HL-60 (cell line): ENCODE measurements around the gene CLCA4.

ENCODE experiments used
- DNase-seq, 2 experiments: peaks; one replicate each; pipeline ENCODE4 v3.0.0-alpha.2; 2010 to 2020; ENCODE audit warnings: low read depth in 1 of 2, low spot score in 1 of 2
- H3K27ac ChIP-seq: fragments of 250-450 bp; sonication (Bioruptor Pico); replicated peaks from 2 replicates; pipeline ENCODE4 v1.5.1; 2020; ENCODE audit warnings: mild to moderate bottlenecking, moderate library complexity
- H3K27me3 ChIP-seq: fragments of 250-450 bp; sonication (Bioruptor Pico); 2 replicates; pipeline ENCODE4 v1.5.1; 2021; ENCODE audit warnings: mild to moderate bottlenecking, moderate library complexity; ENCODE audit not compliant: insufficient read depth, poor library complexity, severe bottlenecking
- H3K4me3 ChIP-seq: replicated peaks from 2 replicates; pipeline ENCODE4 v1.5.1; 2011; ENCODE audit warnings: mild to moderate bottlenecking, control low read depth, low read length; ENCODE audit not compliant: insufficient read depth
- GABPA ChIP-seq: IDR thresholded peaks from 2 replicates; pipeline ENCODE4 v1.6.1; 2012; ENCODE audit warnings: low read depth
- POLR2AphosphoS5 ChIP-seq: IDR thresholded peaks from 2 replicates; pipeline ENCODE4 v1.6.1; 2012; ENCODE audit warnings: low read depth
- SPI1 ChIP-seq: IDR thresholded peaks from 2 replicates; pipeline ENCODE4 v1.6.1; 2012; ENCODE audit warnings: low read depth, mild to moderate bottlenecking, borderline replicate concordance
- TF ChIP-seq, protein P1 (sequence below): IDR thresholded peaks from 2 replicates; pipeline ENCODE4 v1.6.1; 2012; ENCODE audit warnings: low read depth; ENCODE audit not compliant: insufficient replicate concordance
- TF ChIP-seq, protein P2 (sequence below): IDR thresholded peaks from one replicate; pipeline ENCODE4 v1.5.1; 2011; ENCODE audit warnings: low read length, control low read depth, inconsistent platforms; ENCODE audit not compliant: insufficient read depth

CLCA4 gene

GRCh38 chr1:86541859-86542258 lies 5.0 kb upstream of the CLCA4 start:
- H3K27me3 ChIP-seq: no peaks in the 10 kb centered on the region
- TF ChIP-seq, protein P1, sequence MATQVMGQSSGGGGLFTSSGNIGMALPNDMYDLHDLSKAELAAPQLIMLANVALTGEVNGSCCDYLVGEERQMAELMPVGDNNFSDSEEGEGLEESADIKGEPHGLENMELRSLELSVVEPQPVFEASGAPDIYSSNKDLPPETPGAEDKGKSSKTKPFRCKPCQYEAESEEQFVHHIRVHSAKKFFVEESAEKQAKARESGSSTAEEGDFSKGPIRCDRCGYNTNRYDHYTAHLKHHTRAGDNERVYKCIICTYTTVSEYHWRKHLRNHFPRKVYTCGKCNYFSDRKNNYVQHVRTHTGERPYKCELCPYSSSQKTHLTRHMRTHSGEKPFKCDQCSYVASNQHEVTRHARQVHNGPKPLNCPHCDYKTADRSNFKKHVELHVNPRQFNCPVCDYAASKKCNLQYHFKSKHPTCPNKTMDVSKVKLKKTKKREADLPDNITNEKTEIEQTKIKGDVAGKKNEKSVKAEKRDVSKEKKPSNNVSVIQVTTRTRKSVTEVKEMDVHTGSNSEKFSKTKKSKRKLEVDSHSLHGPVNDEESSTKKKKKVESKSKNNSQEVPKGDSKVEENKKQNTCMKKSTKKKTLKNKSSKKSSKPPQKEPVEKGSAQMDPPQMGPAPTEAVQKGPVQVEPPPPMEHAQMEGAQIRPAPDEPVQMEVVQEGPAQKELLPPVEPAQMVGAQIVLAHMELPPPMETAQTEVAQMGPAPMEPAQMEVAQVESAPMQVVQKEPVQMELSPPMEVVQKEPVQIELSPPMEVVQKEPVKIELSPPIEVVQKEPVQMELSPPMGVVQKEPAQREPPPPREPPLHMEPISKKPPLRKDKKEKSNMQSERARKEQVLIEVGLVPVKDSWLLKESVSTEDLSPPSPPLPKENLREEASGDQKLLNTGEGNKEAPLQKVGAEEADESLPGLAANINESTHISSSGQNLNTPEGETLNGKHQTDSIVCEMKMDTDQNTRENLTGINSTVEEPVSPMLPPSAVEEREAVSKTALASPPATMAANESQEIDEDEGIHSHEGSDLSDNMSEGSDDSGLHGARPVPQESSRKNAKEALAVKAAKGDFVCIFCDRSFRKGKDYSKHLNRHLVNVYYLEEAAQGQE: no peak
- TF ChIP-seq SPI1: no peak
- TF ChIP-seq, protein P2, sequence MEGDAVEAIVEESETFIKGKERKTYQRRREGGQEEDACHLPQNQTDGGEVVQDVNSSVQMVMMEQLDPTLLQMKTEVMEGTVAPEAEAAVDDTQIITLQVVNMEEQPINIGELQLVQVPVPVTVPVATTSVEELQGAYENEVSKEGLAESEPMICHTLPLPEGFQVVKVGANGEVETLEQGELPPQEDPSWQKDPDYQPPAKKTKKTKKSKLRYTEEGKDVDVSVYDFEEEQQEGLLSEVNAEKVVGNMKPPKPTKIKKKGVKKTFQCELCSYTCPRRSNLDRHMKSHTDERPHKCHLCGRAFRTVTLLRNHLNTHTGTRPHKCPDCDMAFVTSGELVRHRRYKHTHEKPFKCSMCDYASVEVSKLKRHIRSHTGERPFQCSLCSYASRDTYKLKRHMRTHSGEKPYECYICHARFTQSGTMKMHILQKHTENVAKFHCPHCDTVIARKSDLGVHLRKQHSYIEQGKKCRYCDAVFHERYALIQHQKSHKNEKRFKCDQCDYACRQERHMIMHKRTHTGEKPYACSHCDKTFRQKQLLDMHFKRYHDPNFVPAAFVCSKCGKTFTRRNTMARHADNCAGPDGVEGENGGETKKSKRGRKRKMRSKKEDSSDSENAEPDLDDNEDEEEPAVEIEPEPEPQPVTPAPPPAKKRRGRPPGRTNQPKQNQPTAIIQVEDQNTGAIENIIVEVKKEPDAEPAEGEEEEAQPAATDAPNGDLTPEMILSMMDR: no peak
- TF ChIP-seq POLR2AphosphoS5: no peak
- no peak for TF ChIP-seq GABPA
- H3K27ac ChIP-seq: no peak overlapping the region
- DNase-seq: no peak
- no peak overlapping the region for H3K4me3 ChIP-seq

DNA sequence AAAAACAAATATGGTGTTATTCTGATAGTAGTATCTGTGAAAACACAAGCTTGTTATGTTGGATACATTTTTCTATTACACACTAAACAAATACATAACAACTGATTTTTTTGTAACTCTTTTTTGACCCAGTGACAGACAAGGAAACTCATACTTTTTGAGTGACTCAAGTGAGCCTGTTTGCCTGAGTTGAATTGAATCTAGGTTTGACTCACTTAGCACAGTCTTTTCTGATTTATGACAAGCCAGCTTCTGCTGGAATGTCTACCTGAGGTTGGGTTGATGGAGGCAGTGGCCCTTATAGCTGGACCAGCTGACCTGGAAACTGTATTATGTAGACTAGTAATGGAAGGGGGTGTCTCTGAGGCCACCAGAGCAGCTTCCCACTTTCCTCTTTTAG lies 4.2 kb upstream of the CLCA4 start:
- no peak for DNase-seq
- Histone ChIP-seq H3K27ac (no peak overlapping the region), H3K4me3 (no peak overlapping the region), H3K27me3 (no peaks in the 10 kb centered on the region)
- no peak for TF ChIP-seq SPI1
- no peak for TF ChIP-seq GABPA
- TF ChIP-seq, protein P2: no peak
- TF ChIP-seq, protein P1: no peak
- no peak for TF ChIP-seq POLR2AphosphoS5

DNA sequence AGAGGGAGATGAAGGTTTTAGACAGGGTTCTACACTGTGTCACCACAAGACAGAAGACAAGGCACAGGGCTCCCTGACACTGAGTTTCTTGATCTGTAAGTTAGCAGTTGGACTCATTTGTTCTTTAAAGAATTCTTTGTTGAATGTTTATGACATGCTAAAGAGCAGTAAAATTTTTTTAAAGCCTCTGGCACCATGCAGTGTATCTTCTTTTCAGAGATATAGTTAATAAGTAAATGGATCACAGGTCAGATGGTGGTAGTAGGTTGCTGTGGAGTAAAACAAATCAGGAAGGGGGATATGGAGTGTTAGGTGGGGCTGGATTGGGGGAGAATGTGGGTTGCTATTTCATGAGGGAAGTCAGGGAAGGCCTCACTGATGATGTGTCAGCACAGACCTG lies 2.0 kb downstream of the CLCA4 start:
- Histone ChIP-seq H3K27me3 (no peaks in the 10 kb centered on the region), H3K27ac (no peak overlapping the region), H3K4me3 (no peak overlapping the region)
- no peak for DNase-seq
- TF ChIP-seq POLR2AphosphoS5: no peak
- TF ChIP-seq, protein P1: no peak

DNA sequence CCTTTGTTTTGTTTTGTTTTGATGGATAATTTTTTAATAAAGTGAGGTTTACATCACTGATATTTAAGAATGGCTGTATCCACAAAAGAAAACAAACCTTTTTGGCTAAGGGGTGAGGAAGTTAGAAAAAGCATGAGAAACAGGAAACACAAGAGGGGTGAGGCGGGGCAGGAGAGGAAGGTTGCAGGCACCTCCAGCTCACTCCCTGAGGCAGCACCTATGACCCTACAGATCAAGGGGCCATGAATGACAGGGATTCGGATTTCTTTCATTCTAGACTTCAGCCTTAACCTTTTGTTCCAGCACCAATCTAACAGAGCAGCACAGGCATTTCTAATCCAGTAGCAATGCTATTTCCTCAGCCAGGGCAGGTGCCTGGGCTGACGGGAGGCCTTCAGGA lies 4.4 kb downstream of the CLCA4 start:
- Histone ChIP-seq H3K27me3 (no peaks in the 10 kb centered on the region), H3K27ac (no peak overlapping the region), H3K4me3 (no peak overlapping the region)
- TF ChIP-seq SPI1: no peak
- no peak for TF ChIP-seq GABPA
- TF ChIP-seq POLR2AphosphoS5: no peak
- TF ChIP-seq, protein P1: no peak
- TF ChIP-seq, protein P2: no peak
- DNase-seq: no peak
